Ovary (tissue), 9 donors: Measurements from ENCODE around the gene PGPEP1. TPM values are rescaled to one million over a fixed set of nuclear protein-coding genes. Genes with fewer than 3 reads are reported as not detected.
A peak's percentile ranks its signal among the peaks of the same experiment; 100 is the strongest.

Source experiments
- DNase-seq, 5 donors: peaks; one replicate each; pipeline ENCODE4 v3.0.0-alpha.2; 2019 to 2020
- H3K27ac ChIP-seq, 2 donors: fragments of 200-600 bp; one replicate each; pipeline versions ENCODE4 v1.5.1 to v1.8.0; 2019 to 2022
- H3K27me3 ChIP-seq: fragments of 200-600 bp; one replicate; pipeline ENCODE4 v1.8.0; 2022
- H3K36me3 ChIP-seq: fragments of 200-600 bp; sonication (generic); one replicate; pipeline ENCODE4 v1.5.1; 2019
- H3K4me1 ChIP-seq: one replicate; pipeline ENCODE4 v1.8.1; 2013; ENCODE audit warnings: mild to moderate bottlenecking, moderate library complexity; ENCODE audit not compliant: insufficient read depth
- H3K4me3 ChIP-seq: fragments of 200-600 bp; sonication (generic); one replicate; pipeline ENCODE4 v1.5.1; 2017
- H3K9me3 ChIP-seq, 2 donors: fragments of 200-600 bp in 1 of 2; sonication (generic) in 1 of 2; one replicate each; pipeline versions ENCODE4 v1.5.1 to v1.8.1; 2013 to 2019; ENCODE audit warnings: mild to moderate bottlenecking in 1 of 2, moderate library complexity in 1 of 2
- CTCF ChIP-seq, 3 donors: fragments of 450-650 bp in 2 of 3; fragments of 200-600 bp in 1 of 3; IDR thresholded peaks; one replicate each; pipeline versions ENCODE4 v1.5.1 to v1.8.0; 2016 to 2022; ENCODE audit warnings: antibody characterized with exemption in 3 of 3, mild to moderate bottlenecking in 1 of 3
- EP300 ChIP-seq: sonication (generic); formaldehyde crosslinking; IDR thresholded peaks from one replicate; pipeline ENCODE4 v1.6.1; 2017; ENCODE audit warnings: antibody characterized with exemption
- POLR2A ChIP-seq: fragments of 450-650 bp; IDR thresholded peaks from one replicate; pipeline ENCODE4 v1.6.1; 2017; ENCODE audit warnings: antibody characterized with exemption, mild to moderate bottlenecking, moderate library complexity
- WGBS, 3 donors: extraction: QIAGEN DNeasy Blood & Tissue Kit in 1 of 3; methylation state at CpG; one replicate each; pipeline versions ENCODE4 v1.1.5 to v1.1.7; 2013 to 2017; 5-methylcytosine and 5-hydroxymethylcytosine counted together
- intact Hi-C, 4 donors: fragments of 100-400 bp; cut with DNase I; formaldehyde crosslinking; loops; one replicate each; pipeline versions ENCODE4 v1.11.0 to v1.15.1; 2022 to 2023
- polyA plus RNA-seq, 2 donors: library from polyadenylated mRNA; stranded (reverse); fragments of 200-250 nt in 1 of 2; fragments of 350-450 nt in 1 of 2; fragmentation: Illumina TruSeq in 1 of 2; extraction: RNeasy Lipid Tissue Mini Kit (QIAGEN cat#74804) in 1 of 2; gene quantifications; one replicate each; pipeline ENCODE4 v1.2.3, GENCODE V29; 2013 to 2014
- total RNA-seq, 7 donors: library from RNA; depleted of rRNA in 2 of 7; stranded (reverse); fragments of >200 nt in 2 of 7; fragmentation: NEBNext Ultra II Directional in 3 of 7; extraction: Animal tissue kit (Norgen Biotek cat#: 25700) in 3 of 7; gene quantifications; one replicate each; pipeline versions ENCODE4 v1.1.0 to v1.2.4, GENCODE V29; 2016 to 2023
- donor health status: DM: no; HTN: no; CAD: no; lungs with moderate emphysema.
- donor health status: DM: no; HTN: no; CAD: no.
- donor health status: Bipolar disorder and iron deficiency.
- donor health status: DM: yes; HTN: yes; CAD: no.
- donor health status: DM: no; HTN: no; CAD: no.
- donor health status: DM: yes; HTN: yes; CAD: no.

The PGPEP1 gene
- total and polyA plus RNA-seq, 9 donors: 9.3 to 64.5 (median 40.3) TPM

GRCh38 chr19:18336121-18336520 lies 4.3 kb upstream of the PGPEP1 start:
- DNase-seq: no peak
- no peaks in the 10 kb centered on the region for H3K36me3 ChIP-seq
- WGBS, 3 donors: 52 to 60% (median 59%) methylated on average over 7 of the region's 7 CpGs
- no peaks in the 10 kb centered on the region for H3K27me3 ChIP-seq
- H3K4me1 ChIP-seq: peaks cover 6% of the 10 kb centered on the region
- intact Hi-C loops: loop anchor here in 1 of 4 donors (10.0 kb wide), 1 partner anchor 221 kb away; no protein-coding TSS in a partner anchor
- no peak overlapping the region for H3K4me3 ChIP-seq
- TF ChIP-seq EP300 (no peak), CTCF (IDR thresholded peaks at IDR 0.05) (no peak), POLR2A (no peak)
- H3K9me3 ChIP-seq: no peaks in the 10 kb centered on the region
- no peak overlapping the region for H3K27ac ChIP-seq

- no peaks in the 10 kb centered on the region for H3K36me3 ChIP-seq
- no peak for TF ChIP-seq EP300
- no peak for TF ChIP-seq CTCF (IDR thresholded peaks at IDR 0.05)
- TF ChIP-seq POLR2A: no peak
- no peak overlapping the region for H3K27ac ChIP-seq
- 38 to 48% (median 43%) methylated on average over 9 of the region's 9 CpGs for WGBS, 3 donors
- no peaks in the 10 kb centered on the region for H3K9me3 ChIP-seq
- H3K4me1 ChIP-seq: peaks cover 6% of the 10 kb centered on the region
- H3K27me3 ChIP-seq: no peaks in the 10 kb centered on the region
- no peak for DNase-seq
- no peak overlapping the region for H3K4me3 ChIP-seq
- intact Hi-C loops: loop anchor here in 1 of 4 donors (10.0 kb wide), 1 partner anchor 224 kb away; no protein-coding TSS in a partner anchor
Measured at GRCh38 chr19:18338541-18338940, 1.9 kb upstream of the PGPEP1 start.

GRCh38 chr19:18339723-18340122 lies 675 bp upstream of the PGPEP1 start:
- Histone ChIP-seq H3K27ac (peak overlapping the region in 1 of 2 donors; percentile 87), H3K36me3 (no peaks in the 10 kb centered on the region), H3K4me3 (peak overlapping the region; percentile 79), H3K4me1 (peaks cover 6% of the 10 kb centered on the region), H3K9me3 (no peaks in the 10 kb centered on the region), H3K27me3 (no peaks in the 10 kb centered on the region)
- no peak for TF ChIP-seq CTCF (IDR thresholded peaks at IDR 0.05)
- no peak for TF ChIP-seq POLR2A
- TF ChIP-seq EP300: no peak
- DNase-seq: no peak
- intact Hi-C loops: loop anchor here in 1 of 4 donors (10.0 kb wide), 1 partner anchor 225 kb away; no protein-coding TSS in a partner anchor
- 42 to 50% (median 45%) methylated on average over 6 of the region's 6 CpGs for WGBS, 3 donors

- intact Hi-C loops: no loop called here
- DNase-seq: peak; percentile 63 to 73 (median 65)
- TF ChIP-seq POLR2A (no peak), EP300 (no peak)
- H3K4me1 ChIP-seq: peaks cover 6% of the 10 kb centered on the region
- peak overlapping the region; percentile 80 to 87 for H3K27ac ChIP-seq
- peak overlapping the region; percentile 79 for H3K4me3 ChIP-seq
- no peaks in the 10 kb centered on the region for H3K9me3 ChIP-seq
- no peaks in the 10 kb centered on the region for H3K36me3 ChIP-seq
- no peaks in the 10 kb centered on the region for H3K27me3 ChIP-seq
- WGBS, 3 donors: 4 to 10% (median 6%) methylated on average over 15 to 18 of the region's 18 CpGs
Measured at GRCh38 chr19:18340990-18341868, 831 bp downstream of the PGPEP1 start.
